ENCODE results near the gene KAT8.
A peak's percentile ranks its signal among the peaks of the same experiment; 100 is the strongest.

KAT8 gene

GRCh38 chr16:31127182-31127581 lies 9.7 kb downstream of the KAT8 start (continued):
- TF ChIP-seq ZNF449 (tag by site-specific recombination; IDR thresholded peaks at IDR 0.05) = no peak
- no peak for TF ChIP-seq ZNF24 (tag by site-specific recombination; IDR thresholded peaks at IDR 0.05)
- no peak for TF ChIP-seq ZNF133 (tag by site-specific recombination; IDR thresholded peaks at IDR 0.05)
- no peak for TF ChIP-seq PRDM6 (tag by site-specific recombination; IDR thresholded peaks at IDR 0.05)

GRCh38 chr16:31128711-31129567 lies 11.5 kb downstream of the KAT8 start:
- Histone ChIP-seq H3K4me3 (ENCODE audit: low read depth, low read length) (no peak overlapping the region), H3K36me3 (ENCODE audit: control insufficient read depth in 2 of 2, insufficient read depth in 1 of 2, low read length in 2 of 2) (peaks cover 0 to 71% of the 10 kb centered on the region in 2 experiments; a peak in 2 of 3 replicates), H3K27ac (ENCODE audit: extremely low read depth, low read depth, low read length) (no peak overlapping the region), H3K4me1 (ENCODE audit: control insufficient read depth, insufficient read depth, low read length) (peaks cover under 1% of the 10 kb centered on the region; the same call in 1 of the 2 replicates), H3K9me3 (ENCODE audit: control insufficient read depth, insufficient read depth, low read depth, low read length) (no peaks in the 10 kb centered on the region)
- ChIA-PET CTCF (interaction anchor here (1.0 kb wide), 1 partner anchor 144 kb away, joined by 4 read pairs; the partner anchor contains the start of gene HSD3B7), POLR2A (interaction anchor here (0.8 to 5.7 kb wide), 5 partner anchors 8 to 164 kb away, joined by 3 to 35 read pairs (median 5); partner anchors contain the start of gene KAT8)
- peak; percentile 55; the same call in 1 of the 2 replicates for TF ChIP-seq ZNF664 (tag by site-specific recombination; IDR thresholded peaks at IDR 0.05)
- no peak for TF ChIP-seq HIC1 (tag by site-specific recombination; IDR thresholded peaks at IDR 0.05)
- TF ChIP-seq ZNF2 (tag by site-specific recombination; IDR thresholded peaks at IDR 0.05) = no peak
- no peak for TF ChIP-seq ZNF768 (tag by site-specific recombination; IDR thresholded peaks at IDR 0.05)

- Histone ChIP-seq H3K4me3 (ENCODE audit: low read depth, low read length) (no peak overlapping the region), H3K9me3 (ENCODE audit: control insufficient read depth, insufficient read depth, low read depth, low read length) (no peaks in the 10 kb centered on the region), H3K36me3 (ENCODE audit: control insufficient read depth in 2 of 2, insufficient read depth in 1 of 2, low read length in 2 of 2) (peaks cover 0 to 67% of the 10 kb centered on the region in 2 experiments; a peak in 2 of 3 replicates), H3K4me1 (ENCODE audit: control insufficient read depth, insufficient read depth, low read length) (peaks cover 2% of the 10 kb centered on the region; the same call in 1 of the 2 replicates), H3K27ac (ENCODE audit: extremely low read depth, low read depth, low read length) (no peak overlapping the region)
- ChIA-PET CTCF (interaction anchor here (0.7 to 1.0 kb wide), 2 partner anchors 27 to 145 kb away, joined by 3 to 4 read pairs; partner anchors contain the start of gene HSD3B7), POLR2A (interaction anchor here (0.8 to 5.7 kb wide), 4 partner anchors 9 to 165 kb away, joined by 3 to 35 read pairs (median 8); partner anchors contain the start of gene KAT8)
- TF ChIP-seq ZNF26 (tag by site-specific recombination; IDR thresholded peaks at IDR 0.05) = no peak
- TF ChIP-seq ZNF175 (tag by site-specific recombination; IDR thresholded peaks at IDR 0.05) = no peak
- no peak for TF ChIP-seq ZSCAN23 (tag by site-specific recombination; IDR thresholded peaks at IDR 0.05)
- TF ChIP-seq ZNF394 (tag by site-specific recombination; IDR thresholded peaks at IDR 0.05; ENCODE audit: borderline replicate concordance) = no peak
- TF ChIP-seq ZNF624 (tag by site-specific recombination; IDR thresholded peaks at IDR 0.05) = no peak
- no peak for TF ChIP-seq ZNF529 (tag by site-specific recombination; IDR thresholded peaks at IDR 0.05; ENCODE audit: insufficient replicate concordance)
- TF ChIP-seq ZNF701 (tag by site-specific recombination; IDR thresholded peaks at IDR 0.05) = no peak
- TF ChIP-seq HOXD13 (CRISPR knock-in tag; IDR thresholded peaks at IDR 0.05; ENCODE audit: borderline replicate concordance) = no peak
- no peak for TF ChIP-seq ZNF404 (tag by site-specific recombination; IDR thresholded peaks at IDR 0.05)
- no peak for TF ChIP-seq ZNF514 (tag by site-specific recombination; IDR thresholded peaks at IDR 0.05)
Observed at GRCh38 chr16:31129568-31130335, 12.3 kb downstream of the KAT8 start.

Measured in HEK293 (cell line).